Vagina (tissue), 2 donors: ENCODE data around the gene PSMD1. TPM values are rescaled to one million over a fixed set of nuclear protein-coding genes. Genes with fewer than 3 reads are reported as not detected.

Source experiments
- DNase-seq, 2 donors: peaks; one replicate each; pipeline ENCODE4 v3.0.0-alpha.2; 2017; ENCODE audit errors: extremely low spot score in 2 of 2
- H3K27ac ChIP-seq: fragments of 200-600 bp; sonication (generic); one replicate; pipeline ENCODE4 v1.5.1; 2019
- H3K27me3 ChIP-seq: fragments of 200-600 bp; sonication (generic); one replicate; pipeline ENCODE4 v1.5.1; 2019
- H3K36me3 ChIP-seq, 2 donors: fragments of 200-600 bp; sonication (generic); one replicate each; pipeline ENCODE4 v1.5.1; 2017 to 2019
- H3K4me1 ChIP-seq: fragments of 200-600 bp; sonication (generic); one replicate; pipeline ENCODE4 v1.5.1; 2019
- H3K4me3 ChIP-seq, 2 donors: fragments of 200-600 bp; sonication (generic); 1 replicate in 1 of 2; 2 replicates in 1 of 2; pipeline ENCODE4 v1.5.1; 2016 to 2019
- H3K9me3 ChIP-seq: fragments of 200-600 bp; sonication (generic); one replicate; pipeline ENCODE4 v1.5.1; 2019
- POLR2A ChIP-seq, 2 donors: fragments of 450-650 bp; IDR thresholded peaks; one replicate each; pipeline ENCODE4 v1.6.1; 2017; ENCODE audit warnings: antibody characterized with exemption in 2 of 2, mild to moderate bottlenecking in 2 of 2, moderate library complexity in 2 of 2
- POLR2AphosphoS5 ChIP-seq, 2 donors: sonication (generic); formaldehyde crosslinking; IDR thresholded peaks; one replicate each; pipeline ENCODE4 v1.9.0; 2017; ENCODE audit warnings: antibody characterized with exemption in 2 of 2, mild to moderate bottlenecking in 2 of 2, low read depth in 1 of 2; ENCODE audit not compliant: insufficient read depth in 1 of 2
- intact Hi-C: fragments of 100-400 bp; cut with DNase I; formaldehyde crosslinking; loops from one replicate; pipeline ENCODE4 v1.15.1; 2023
- total RNA-seq: library from RNA; depleted of rRNA; stranded (reverse); fragments of >200 nt; gene quantifications from one replicate; pipeline ENCODE4 v1.2.3, GENCODE V29; 2016
- TF ChIP-seq, protein P1 (sequence below), 3 experiments: fragments of 450-650 bp in 2 of 3; fragments of 200-600 bp in 1 of 3; sonication (generic) in 1 of 3; IDR thresholded peaks; one replicate each; pipeline ENCODE4 v1.5.1; 2017 to 2019; ENCODE audit warnings: antibody characterized with exemption in 3 of 3, mild to moderate bottlenecking in 2 of 3, moderate library complexity in 2 of 3

Gene PSMD1
- total RNA-seq, 1 donor from 2014 or later, result 40.5 TPM

- Histone ChIP-seq H3K4me1 (no peaks in the 10 kb centered on the region), H3K27me3 (no peaks in the 10 kb centered on the region), H3K36me3 (no peaks in the 10 kb centered on the region), H3K4me3 (peak overlapping the region; percentile 11 to 44), H3K9me3 (no peaks in the 10 kb centered on the region), H3K27ac (no peak overlapping the region)
- DNase-seq, result no peak
- no peak for TF ChIP-seq POLR2A (IDR thresholded peaks at IDR 0.05)
- TF ChIP-seq, protein P1, sequence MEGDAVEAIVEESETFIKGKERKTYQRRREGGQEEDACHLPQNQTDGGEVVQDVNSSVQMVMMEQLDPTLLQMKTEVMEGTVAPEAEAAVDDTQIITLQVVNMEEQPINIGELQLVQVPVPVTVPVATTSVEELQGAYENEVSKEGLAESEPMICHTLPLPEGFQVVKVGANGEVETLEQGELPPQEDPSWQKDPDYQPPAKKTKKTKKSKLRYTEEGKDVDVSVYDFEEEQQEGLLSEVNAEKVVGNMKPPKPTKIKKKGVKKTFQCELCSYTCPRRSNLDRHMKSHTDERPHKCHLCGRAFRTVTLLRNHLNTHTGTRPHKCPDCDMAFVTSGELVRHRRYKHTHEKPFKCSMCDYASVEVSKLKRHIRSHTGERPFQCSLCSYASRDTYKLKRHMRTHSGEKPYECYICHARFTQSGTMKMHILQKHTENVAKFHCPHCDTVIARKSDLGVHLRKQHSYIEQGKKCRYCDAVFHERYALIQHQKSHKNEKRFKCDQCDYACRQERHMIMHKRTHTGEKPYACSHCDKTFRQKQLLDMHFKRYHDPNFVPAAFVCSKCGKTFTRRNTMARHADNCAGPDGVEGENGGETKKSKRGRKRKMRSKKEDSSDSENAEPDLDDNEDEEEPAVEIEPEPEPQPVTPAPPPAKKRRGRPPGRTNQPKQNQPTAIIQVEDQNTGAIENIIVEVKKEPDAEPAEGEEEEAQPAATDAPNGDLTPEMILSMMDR (IDR thresholded peaks at IDR 0.05), result no peak
- TF ChIP-seq POLR2AphosphoS5 (IDR thresholded peaks at IDR 0.05; ENCODE audit: insufficient read depth in 1 of 2, low read depth in 1 of 2), result no peak
- intact Hi-C loops, result no loop called here
Observed at GRCh38 chr2:231037731-231038482, 18.8 kb upstream of the PSMD1 start.

GRCh38 chr2:231038483-231039293 lies 18.0 kb upstream of the PSMD1 start:
- H3K9me3 ChIP-seq, result no peaks in the 10 kb centered on the region
- no peaks in the 10 kb centered on the region for H3K4me1 ChIP-seq
- intact Hi-C loops, result no loop called here
- no peak for DNase-seq
- H3K4me3 ChIP-seq, result peak overlapping the region in 1 of 2 donors; percentile 31
- no peaks in the 10 kb centered on the region for H3K36me3 ChIP-seq
- no peak overlapping the region for H3K27ac ChIP-seq
- no peaks in the 10 kb centered on the region for H3K27me3 ChIP-seq
- no peak for TF ChIP-seq POLR2A (IDR thresholded peaks at IDR 0.05)
- no peak for TF ChIP-seq POLR2AphosphoS5 (IDR thresholded peaks at IDR 0.05; ENCODE audit: insufficient read depth in 1 of 2, low read depth in 1 of 2)
- TF ChIP-seq, protein P1 (IDR thresholded peaks at IDR 0.05), result no peak

GRCh38 chr2:231039294-231039664 lies 17.4 kb upstream of the PSMD1 start:
- no peaks in the 10 kb centered on the region for H3K27me3 ChIP-seq
- no peak for DNase-seq
- no peaks in the 10 kb centered on the region for H3K4me1 ChIP-seq
- no peak overlapping the region for H3K4me3 ChIP-seq
- intact Hi-C loops, result no loop called here
- H3K9me3 ChIP-seq, result no peaks in the 10 kb centered on the region
- no peaks in the 10 kb centered on the region for H3K36me3 ChIP-seq
- H3K27ac ChIP-seq, result no peak overlapping the region
- TF ChIP-seq, protein P1 (IDR thresholded peaks at IDR 0.05), result no peak

- H3K4me3 ChIP-seq, result no peak overlapping the region
- H3K4me1 ChIP-seq, result no peaks in the 10 kb centered on the region
- no peaks in the 10 kb centered on the region for H3K36me3 ChIP-seq
- H3K9me3 ChIP-seq, result no peaks in the 10 kb centered on the region
- intact Hi-C loops, result no loop called here
- no peak overlapping the region for H3K27ac ChIP-seq
- DNase-seq, result no peak
- no peak for TF ChIP-seq POLR2A (IDR thresholded peaks at IDR 0.05)
- TF ChIP-seq, protein P1 (IDR thresholded peaks at IDR 0.05), result no peak
- no peak for TF ChIP-seq POLR2AphosphoS5 (IDR thresholded peaks at IDR 0.05; ENCODE audit: insufficient read depth in 1 of 2, low read depth in 1 of 2)
- no peaks in the 10 kb centered on the region for H3K27me3 ChIP-seq
Observed at GRCh38 chr2:231039821-231040364, 16.8 kb upstream of the PSMD1 start.
